ENCODE data around the gene ELMO1. TPM values are rescaled to one million over a fixed set of nuclear protein-coding genes. Genes with fewer than 3 reads are reported as not detected.

ELMO1 gene
- total RNA-seq, 1 donor from 2014 or later: 29.4 TPM

DNA sequence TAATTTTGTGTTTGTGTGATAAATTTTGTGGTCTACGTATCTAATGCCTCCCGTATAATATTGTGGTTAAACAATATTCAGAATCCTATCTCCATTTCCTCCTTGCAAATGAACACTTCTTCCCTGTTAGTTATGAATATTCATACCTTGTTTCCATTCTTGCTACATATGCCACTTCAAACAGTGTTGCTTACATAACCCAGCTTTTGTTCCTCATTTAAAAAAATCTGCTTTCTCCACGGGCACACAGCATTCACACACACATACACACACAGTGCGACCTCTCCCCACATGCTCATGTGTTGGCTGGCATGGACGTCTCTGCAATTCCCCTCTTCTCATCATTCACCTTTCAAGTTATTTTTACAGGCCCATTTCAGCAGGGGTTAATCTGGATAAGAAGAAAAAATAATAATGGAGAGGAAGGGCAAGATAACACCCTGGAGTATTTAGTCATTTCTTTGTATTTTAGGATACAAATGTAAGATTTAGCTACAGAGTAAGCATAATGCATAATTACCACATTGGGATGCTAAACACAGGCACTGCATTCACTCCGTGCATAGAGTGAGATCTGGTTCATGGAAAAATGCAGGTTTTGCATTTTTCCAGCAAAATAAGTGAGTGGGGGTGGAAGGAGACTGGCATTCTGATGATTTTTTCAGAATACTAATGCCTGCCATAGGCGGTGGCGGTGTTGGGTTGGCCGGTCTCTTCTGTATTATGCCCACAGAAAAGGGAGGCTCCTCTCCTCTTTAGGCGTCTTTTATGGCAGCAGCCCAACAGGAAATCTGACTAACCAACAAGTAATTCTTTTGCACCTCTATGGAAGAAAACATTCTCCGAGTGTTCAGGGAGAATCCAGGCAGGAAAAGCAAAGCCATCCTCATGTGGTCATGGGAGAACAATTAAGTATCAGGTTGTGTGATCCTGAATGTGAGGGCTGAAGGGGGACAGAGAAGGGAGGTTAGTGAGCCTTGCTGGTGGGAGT is 31.7 kb upstream of the ELMO1 start:
- TF ChIP-seq, protein P1, sequence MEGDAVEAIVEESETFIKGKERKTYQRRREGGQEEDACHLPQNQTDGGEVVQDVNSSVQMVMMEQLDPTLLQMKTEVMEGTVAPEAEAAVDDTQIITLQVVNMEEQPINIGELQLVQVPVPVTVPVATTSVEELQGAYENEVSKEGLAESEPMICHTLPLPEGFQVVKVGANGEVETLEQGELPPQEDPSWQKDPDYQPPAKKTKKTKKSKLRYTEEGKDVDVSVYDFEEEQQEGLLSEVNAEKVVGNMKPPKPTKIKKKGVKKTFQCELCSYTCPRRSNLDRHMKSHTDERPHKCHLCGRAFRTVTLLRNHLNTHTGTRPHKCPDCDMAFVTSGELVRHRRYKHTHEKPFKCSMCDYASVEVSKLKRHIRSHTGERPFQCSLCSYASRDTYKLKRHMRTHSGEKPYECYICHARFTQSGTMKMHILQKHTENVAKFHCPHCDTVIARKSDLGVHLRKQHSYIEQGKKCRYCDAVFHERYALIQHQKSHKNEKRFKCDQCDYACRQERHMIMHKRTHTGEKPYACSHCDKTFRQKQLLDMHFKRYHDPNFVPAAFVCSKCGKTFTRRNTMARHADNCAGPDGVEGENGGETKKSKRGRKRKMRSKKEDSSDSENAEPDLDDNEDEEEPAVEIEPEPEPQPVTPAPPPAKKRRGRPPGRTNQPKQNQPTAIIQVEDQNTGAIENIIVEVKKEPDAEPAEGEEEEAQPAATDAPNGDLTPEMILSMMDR (conservative IDR thresholded peaks at IDR 0.05): no peak
- Mint-ChIP-seq H3K4me1 (ENCODE audit: unreplicated experiment) (peaks cover 6% of the 10 kb centered on the region), H3K9me3 (peaks cover 9% of the 10 kb centered on the region), H3K4me3 (no peak overlapping the region), H3K36me3 (no peaks in the 10 kb centered on the region), H3K27ac (no peak overlapping the region), H3K27me3 (peaks cover 4% of the 10 kb centered on the region)
- DNase-seq (ENCODE audit: extremely low spot score, unreplicated experiment): no peak

DNA sequence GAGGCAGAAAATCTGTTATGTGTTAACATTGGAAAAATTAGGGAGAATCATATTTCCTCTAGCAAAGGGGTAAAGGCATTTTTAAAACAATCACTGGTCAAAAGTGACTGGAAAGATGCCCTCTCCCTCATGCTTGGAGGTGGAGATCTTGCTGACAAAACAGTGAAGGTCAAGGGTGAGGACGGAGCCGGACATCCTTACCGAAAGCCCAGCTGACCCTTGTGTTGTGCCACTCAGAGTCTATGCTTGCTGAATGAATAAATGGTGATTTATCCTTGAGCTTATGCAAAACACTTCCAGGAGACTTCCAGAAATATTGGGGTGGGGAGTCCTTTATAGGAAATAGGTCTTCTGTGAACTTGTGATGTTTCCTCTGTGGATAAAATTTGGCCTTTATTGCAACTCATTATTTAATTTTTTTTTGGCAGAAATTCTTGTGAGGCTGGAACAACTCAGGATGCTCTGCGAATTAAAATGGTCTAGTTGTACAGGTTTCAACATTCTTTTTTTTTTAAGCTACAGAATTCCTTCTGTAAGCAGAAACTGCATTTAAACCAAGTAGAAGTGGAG is 28.3 kb upstream of the ELMO1 start:
- no peaks in the 10 kb centered on the region for H3K36me3 Mint-ChIP-seq
- H3K4me1 Mint-ChIP-seq (ENCODE audit: unreplicated experiment): peaks cover 6% of the 10 kb centered on the region
- DNase-seq (ENCODE audit: extremely low spot score, unreplicated experiment): no peak
- no peak overlapping the region for H3K4me3 Mint-ChIP-seq
- peaks cover 1% of the 10 kb centered on the region for H3K27me3 Mint-ChIP-seq
- H3K27ac Mint-ChIP-seq: no peak overlapping the region
- peaks cover 9% of the 10 kb centered on the region for H3K9me3 Mint-ChIP-seq
- TF ChIP-seq, protein P1 (conservative IDR thresholded peaks at IDR 0.05): no peak

DNA sequence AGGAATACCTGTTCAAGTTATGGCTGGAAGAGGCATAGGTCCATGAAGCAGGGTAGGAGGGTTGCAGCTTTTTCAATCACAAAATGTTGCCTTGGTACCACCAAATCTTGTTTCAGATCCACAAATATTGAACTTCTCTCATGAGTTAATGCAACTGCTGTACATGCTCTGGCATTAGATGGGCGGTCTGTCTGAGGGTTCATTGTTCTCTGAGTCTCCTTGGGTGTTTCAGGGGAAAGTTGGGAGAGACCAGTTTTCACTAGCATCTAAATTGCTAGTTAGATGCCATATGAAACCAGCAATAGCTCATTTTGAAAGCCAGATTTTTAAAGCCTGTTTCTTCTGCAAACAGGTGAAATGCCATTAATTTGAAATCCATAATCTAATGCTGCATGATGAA is 27.8 kb upstream of the ELMO1 start:
- DNase-seq (ENCODE audit: extremely low spot score, unreplicated experiment): no peak
- TF ChIP-seq, protein P1 (conservative IDR thresholded peaks at IDR 0.05): no peak
- Mint-ChIP-seq H3K27me3 (no peaks in the 10 kb centered on the region), H3K9me3 (peaks cover 9% of the 10 kb centered on the region), H3K4me1 (ENCODE audit: unreplicated experiment) (peaks cover 6% of the 10 kb centered on the region), H3K27ac (no peak overlapping the region), H3K36me3 (no peaks in the 10 kb centered on the region), H3K4me3 (no peak overlapping the region)

DNA sequence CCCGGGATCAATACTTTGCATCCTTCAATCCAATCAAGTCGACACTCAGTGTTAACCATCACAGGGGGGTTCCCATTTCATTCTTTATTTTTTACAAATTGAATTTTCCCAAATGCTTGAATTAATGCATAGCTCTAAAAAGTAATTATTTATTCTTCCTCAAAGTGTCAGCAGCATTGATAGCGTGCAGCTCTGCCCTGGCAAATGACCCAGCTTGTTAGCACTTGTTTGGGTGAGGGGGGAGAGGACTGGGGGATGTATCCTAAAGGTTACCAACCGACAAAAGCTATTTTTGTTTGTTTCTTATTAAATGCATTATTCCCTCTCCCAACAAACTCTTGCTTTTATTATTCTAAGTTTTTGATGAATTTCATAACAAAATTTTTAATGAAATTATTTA is 27.0 kb upstream of the ELMO1 start:
- H3K4me1 Mint-ChIP-seq (ENCODE audit: unreplicated experiment): peaks cover 6% of the 10 kb centered on the region
- no peak for DNase-seq (ENCODE audit: extremely low spot score, unreplicated experiment)
- H3K36me3 Mint-ChIP-seq: no peaks in the 10 kb centered on the region
- H3K27me3 Mint-ChIP-seq: no peaks in the 10 kb centered on the region
- no peak overlapping the region for H3K27ac Mint-ChIP-seq
- peaks cover 9% of the 10 kb centered on the region for H3K9me3 Mint-ChIP-seq
- TF ChIP-seq, protein P1 (conservative IDR thresholded peaks at IDR 0.05): no peak
- no peak overlapping the region for H3K4me3 Mint-ChIP-seq

DNA sequence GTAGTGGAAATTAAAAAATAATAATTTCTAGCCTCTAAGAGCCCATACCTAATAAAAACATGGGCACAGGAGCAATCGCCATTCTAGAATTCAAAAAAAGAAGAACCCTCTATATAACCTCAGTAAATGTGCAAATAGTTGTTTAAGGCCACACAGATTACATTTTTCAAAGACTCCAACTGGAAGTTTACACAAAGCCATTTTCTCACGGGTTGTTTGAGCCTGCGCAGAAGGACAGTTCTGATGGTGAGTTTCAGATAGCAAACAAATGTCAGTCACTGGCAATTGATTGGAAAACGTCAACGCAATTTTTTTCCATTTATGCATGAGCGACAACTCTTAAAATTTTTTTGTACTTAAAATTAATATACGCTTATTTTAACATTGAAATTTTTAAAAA is 23.0 kb upstream of the ELMO1 start:
- Mint-ChIP-seq H3K27ac (no peak overlapping the region), H3K27me3 (no peaks in the 10 kb centered on the region), H3K36me3 (no peaks in the 10 kb centered on the region), H3K9me3 (no peaks in the 10 kb centered on the region), H3K4me1 (ENCODE audit: unreplicated experiment) (peaks cover 2% of the 10 kb centered on the region), H3K4me3 (no peak overlapping the region)
- TF ChIP-seq, protein P1 (conservative IDR thresholded peaks at IDR 0.05): no peak
- DNase-seq (ENCODE audit: extremely low spot score, unreplicated experiment): no peak

Measured in type B pancreatic cell (in vitro differentiated cells).